CD4-positive, alpha-beta T cell treated with Interferon alpha-2 for 1 hour (primary cell): ENCODE results near the gene MPDU1.
"Not testable (repeated sequence)": the region's sequence is repeated elsewhere in the genome, so short reads cannot be mapped to it uniquely, and the experiment has no call there.

Experiments
- DNase-seq, 2 donors: peaks; one replicate each; pipeline ENCODE4 v3.0.0-alpha.2; 2020 to 2022

The MPDU1 gene

DNA sequence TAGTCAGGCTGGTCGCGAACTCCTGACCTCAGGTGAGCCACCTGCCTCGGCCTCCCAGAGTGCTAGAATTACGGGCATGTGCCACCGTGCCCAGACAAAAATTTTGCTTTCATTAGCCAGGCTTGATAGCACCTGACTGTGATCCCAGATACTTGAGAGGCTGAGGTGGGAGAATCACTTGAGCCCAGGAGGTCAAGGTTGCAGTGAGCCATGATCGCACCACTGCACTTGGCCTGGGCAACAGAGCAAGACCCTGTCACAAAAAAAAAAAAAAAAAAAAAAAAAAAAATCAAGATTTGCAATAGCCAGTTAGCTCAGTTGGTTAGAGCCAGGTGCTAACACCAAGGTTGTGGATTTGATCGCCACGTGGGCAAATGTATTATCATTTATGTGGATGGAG is 37.2 kb downstream of the MPDU1 start:
- no peak for DNase-seq

DNA sequence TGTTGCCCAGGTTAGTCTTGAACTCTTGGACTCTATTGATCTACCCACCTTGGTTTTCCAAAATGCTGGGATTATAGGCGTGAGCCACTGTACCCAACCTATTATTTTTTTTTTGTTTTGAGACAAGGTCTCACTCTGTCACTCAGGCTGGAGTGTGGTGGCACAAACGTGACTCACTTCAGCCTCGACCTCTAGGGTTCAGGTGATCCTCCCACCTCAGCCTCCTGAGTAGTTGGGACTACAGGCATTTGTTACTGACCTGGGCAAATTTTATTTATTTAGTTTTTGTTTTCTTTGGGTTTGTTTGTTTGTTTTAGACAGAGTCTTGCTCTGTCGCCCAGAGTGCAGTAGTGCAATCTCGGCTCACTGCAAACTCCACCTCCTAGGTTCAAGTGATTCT is 40.0 kb downstream of the MPDU1 start:
- no peak for DNase-seq

DNA sequence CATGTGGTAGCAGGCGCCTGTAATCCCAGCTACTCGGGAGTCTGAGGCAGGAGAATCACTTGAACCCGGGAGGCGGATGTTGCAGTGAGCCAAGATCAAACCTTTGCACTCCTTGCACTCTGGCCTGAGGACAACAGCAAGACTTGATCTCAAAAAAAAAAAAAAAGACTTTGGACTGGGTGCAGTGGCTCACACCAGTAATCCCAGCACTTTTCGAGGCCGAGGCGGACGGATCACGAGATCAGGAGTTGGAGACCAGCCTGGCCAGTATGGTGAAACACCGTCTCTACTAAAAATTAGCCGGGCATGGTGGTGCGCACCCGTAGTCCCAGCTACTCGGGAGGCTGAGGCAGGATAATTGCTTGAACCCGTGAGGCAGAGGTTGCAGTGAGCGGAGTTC is 42.1 kb downstream of the MPDU1 start:
- DNase-seq, result not testable (repeated sequence)

DNA sequence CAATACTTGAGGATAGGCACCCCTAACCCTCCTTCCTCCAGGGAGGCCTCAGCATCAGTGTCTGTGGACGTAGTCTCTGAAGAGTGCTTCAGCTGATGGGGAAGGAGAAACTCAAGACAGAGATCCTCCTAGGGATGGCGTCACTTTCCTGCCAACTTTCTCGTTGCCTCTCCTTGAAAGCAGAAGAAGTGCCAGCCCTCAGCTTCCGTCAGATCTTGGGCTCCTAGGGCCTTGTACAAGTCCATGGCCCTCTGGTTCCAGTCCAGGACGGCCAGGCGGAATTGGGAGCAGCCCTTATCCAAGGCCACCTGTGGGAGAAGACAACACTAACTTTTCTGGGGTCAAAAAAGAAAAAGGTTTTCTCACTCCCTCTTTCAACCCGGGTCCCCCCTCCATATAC is 42.7 kb downstream of the MPDU1 start:
- peak in 1 of 2 donors; percentile 50 for DNase-seq

DNA sequence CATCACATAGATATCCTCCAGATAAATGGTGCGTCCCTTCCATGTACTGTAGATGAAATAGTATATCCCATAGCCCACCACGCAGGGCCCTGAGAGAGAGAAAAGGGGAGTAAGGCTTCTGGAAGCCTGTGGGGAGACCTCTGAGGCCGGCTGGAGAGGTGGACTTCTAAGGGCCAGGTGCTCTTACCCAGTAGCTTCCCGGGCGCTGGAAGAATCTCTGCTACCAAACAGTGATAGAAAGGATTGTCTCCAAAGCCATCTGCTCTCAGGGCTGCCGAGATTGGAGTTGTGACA is 43.3 kb downstream of the MPDU1 start:
- DNase-seq, result no peak

DNA sequence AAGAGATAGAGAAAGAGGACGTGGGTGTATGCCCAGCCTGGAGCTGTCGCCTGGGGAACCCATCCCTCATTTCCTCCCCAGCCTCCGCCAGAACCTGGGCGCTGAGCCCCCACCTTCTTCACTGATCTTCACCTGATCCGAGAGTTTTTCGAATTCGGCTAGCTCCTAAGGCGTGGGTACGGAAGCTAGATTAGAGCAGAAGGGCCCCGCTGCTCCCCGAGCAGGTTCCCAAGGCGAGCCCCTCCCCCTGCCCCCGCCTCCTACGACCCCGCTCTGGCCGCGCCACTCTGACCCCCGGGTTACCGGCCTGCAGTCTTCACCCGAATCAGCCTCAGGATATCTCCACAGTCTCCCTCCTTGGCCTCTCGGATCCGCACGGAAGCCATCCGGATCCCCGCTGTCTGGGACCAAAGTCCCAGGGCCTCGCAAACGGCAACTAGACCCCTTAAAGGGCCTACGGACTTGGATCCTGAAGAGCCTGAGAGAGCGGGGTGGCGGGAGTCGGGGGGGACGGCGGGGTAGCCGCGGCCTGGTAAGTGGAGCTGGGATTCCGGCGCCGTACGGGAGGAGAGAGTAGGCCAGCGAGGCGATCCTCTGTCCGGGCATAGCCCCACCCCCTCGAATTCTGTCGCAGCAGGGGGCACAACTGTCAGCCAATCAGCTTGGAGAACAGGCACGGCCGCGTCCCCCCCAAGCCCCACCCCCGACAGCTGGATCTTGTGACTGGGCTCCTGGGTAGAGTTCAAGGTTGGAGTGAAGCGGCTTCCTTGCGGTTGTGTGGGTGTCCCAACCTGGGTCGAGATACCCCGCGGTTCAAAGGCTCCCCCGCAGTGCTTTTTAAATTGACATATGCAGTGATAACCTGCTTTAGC is 43.8 kb downstream of the MPDU1 start, which contains the start of gene SAT2:
Gene SAT2, minus strand, starts transcription at position 572 of the 872 bp plus-strand sequence. Its CDS starts 186 bp downstream, at position 386.
- peak; percentile 90 to 91 for DNase-seq

DNA sequence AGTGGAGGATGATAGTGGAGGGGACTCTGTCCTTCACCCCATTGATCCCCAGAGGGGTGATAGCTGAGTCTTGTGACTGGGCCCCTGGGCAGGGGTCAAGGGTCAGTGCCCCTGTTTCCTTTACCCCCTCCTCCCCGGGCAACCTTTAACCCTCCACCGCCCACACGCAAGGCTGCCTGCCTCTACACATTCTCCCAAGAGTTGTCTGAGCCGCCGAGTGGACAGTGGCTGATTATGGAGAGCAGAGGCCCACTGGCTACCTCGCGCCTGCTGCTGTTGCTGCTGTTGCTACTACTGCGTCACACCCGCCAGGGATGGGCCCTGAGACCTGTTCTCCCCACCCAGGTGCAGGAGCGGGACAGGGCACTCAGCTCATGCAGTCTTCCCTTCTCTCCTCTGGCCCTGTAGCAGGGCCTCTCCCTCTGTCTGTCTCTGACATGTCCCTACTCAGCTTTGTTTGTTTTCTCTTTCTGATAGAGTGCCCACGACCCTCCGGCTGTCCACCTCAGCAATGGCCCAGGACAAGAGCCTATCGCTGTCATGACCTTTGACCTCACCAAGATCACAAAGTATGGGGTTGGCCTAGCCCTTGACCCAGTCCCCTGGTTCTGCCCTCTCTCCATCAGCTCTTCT is 46.4 kb downstream of the MPDU1 start, which contains the start of gene SHBG:
Gene SHBG, plus strand, starts transcription at position 197 of the 633 bp plus-strand sequence. Its CDS starts 38 bp downstream, at position 235.
- no peak for DNase-seq

DNA sequence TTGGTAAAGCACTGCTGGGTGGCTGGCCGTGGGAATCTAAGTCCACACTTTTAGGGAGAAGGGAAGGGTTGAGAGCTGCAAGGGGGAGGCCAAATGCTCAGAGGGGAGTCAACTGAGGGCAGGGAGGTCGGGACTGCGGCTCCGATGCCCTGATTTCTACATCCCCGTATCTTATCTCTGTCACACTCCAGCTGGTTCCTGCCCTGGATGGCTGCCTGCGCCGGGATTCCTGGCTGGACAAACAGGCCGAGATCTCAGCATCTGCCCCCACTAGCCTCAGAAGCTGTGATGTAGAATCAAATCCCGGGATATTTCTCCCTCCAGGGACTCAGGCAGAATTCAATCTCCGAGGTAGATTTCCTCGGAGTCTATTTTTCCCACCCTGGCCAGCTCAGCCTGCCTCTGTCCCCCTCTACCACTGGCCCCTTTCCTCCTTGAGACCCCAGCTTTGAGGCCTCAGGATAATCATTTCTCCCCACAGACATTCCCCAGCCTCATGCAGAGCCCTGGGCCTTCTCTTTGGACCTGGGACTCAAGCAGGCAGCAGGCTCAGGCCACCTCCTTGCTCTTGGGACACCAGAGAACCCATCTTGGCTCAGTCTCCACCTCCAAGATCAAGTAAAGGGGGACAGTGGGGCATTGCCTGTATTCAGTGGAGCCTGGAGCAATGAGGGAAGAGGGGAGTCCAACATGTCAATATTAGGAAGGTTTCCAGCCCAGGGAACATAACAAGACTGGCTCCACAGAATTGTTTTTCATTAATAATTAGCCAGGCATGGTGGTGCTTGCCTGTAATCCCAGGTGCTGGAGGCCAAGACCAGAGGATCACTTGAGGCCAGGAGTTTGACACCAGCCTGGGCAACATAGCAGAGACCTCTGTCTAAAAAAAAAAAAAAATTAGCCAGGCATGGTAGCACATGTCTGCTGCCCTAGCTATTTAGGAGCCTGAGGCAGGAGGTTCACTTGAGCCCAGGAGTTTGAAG is 48.0 kb downstream of the MPDU1 start:
- no peak for DNase-seq

DNA sequence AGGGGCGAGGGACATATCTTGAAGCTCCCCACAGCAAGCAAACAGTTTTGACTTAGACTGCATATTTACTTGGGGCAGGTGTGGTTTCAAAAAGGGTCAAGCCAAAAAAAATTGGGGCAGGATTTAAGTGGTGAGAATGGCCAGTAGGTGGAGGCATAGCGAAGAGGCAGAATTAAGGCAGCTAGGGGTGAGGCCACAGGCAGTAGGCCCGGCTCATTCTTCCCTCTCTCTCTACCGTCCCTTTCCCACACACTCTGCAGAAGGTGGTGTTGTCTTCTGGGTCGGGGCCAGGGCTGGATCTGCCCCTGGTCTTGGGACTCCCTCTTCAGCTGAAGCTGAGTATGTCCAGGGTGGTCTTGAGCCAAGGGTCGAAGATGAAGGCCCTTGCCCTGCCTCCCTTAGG is 48.8 kb downstream of the MPDU1 start:
- peak; percentile 36 to 55 for DNase-seq

DNA sequence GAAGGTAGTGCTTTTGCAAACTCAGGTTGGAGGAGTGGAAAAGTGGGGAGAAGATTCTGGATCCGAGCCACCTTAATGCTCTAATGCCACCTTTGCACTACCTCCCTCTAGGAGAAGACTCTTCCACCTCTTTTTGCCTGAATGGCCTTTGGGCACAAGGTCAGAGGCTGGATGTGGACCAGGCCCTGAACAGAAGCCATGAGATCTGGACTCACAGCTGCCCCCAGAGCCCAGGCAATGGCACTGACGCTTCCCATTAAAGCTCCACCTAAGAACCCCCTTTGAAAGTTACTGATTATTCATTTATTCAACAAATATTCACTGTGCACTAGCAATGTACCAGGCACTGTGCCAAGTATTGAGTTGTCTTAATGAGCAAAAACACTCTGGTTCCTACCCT is 49.4 kb downstream of the MPDU1 start:
- no peak for DNase-seq

DNA sequence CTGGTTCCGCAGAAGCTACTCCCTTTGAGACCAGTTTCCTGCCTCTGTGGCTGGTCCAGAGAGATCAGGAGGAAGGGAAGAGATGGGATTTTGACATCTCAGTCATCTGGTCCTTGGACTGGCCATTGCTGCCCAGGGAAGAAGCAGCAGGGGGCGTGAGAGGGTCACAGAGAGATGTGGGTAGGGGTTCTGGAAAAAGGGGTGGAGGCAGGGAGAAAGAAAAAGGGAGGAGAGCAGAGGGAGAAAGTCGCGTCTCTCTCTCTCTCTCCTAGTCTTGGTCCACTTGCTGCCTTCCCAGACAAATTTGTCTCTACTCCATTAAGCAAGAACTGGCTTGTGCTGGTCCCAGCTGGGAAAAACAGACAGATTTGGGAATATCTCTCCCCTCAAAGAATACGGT is 50.7 kb downstream of the MPDU1 start:
- DNase-seq, result no peak

DNA sequence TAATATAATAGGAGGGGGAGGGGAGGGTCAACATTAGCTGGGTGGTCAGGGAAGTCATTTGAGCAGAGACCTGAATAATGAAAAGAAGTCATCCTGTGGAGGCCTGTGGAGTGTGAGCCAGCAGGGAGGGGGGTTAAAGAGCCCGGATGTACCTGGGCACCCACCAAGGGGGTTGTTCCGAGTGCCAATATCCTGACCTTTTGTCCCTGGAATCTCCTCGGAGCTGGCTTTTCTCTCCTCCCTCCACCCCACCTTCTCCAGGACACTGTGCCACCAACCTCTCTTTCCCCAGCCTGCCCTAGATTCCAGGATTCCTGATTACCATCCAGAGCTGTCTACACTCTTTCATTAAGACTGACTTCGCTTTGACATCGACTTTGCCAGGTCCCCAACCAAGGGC is 52.5 kb downstream of the MPDU1 start:
- no peak for DNase-seq
